Measurements from ENCODE around the gene SERPINA9.

GRCh38 chr14:94505206-94505605 lies 29.2 kb upstream of the SERPINA9 start:
- TF ChIP-seq, protein P1, sequence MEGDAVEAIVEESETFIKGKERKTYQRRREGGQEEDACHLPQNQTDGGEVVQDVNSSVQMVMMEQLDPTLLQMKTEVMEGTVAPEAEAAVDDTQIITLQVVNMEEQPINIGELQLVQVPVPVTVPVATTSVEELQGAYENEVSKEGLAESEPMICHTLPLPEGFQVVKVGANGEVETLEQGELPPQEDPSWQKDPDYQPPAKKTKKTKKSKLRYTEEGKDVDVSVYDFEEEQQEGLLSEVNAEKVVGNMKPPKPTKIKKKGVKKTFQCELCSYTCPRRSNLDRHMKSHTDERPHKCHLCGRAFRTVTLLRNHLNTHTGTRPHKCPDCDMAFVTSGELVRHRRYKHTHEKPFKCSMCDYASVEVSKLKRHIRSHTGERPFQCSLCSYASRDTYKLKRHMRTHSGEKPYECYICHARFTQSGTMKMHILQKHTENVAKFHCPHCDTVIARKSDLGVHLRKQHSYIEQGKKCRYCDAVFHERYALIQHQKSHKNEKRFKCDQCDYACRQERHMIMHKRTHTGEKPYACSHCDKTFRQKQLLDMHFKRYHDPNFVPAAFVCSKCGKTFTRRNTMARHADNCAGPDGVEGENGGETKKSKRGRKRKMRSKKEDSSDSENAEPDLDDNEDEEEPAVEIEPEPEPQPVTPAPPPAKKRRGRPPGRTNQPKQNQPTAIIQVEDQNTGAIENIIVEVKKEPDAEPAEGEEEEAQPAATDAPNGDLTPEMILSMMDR (IDR thresholded peaks at IDR 0.05; ENCODE audit: insufficient read depth, low read length, poor library complexity, severe bottlenecking): no peak
- no peak for TF ChIP-seq EZH2phosphoT487 (conservative IDR thresholded peaks at IDR 0.05; ENCODE audit: low read length)

Measured in SU-DHL-6 (cell line).